H54 (cell line): ENCODE results near the gene ZNF684.
"Not testable (repeated sequence)": the region's sequence is repeated elsewhere in the genome, so short reads cannot be mapped to it uniquely, and the experiment has no call there.

Experiments
- DNase-seq: peaks from one replicate; pipeline ENCODE4 v3.0.0; 2011; ENCODE audit warnings: low spot score, mixed read lengths; ENCODE audit not compliant: insufficient read length
- FAIRE-seq: peaks from 3 replicates; lab custom pipeline; 2011; peaks lifted over from hg19 to GRCh38; lab: Jason Lieb, UNC
- POLR2A ChIP-seq: IDR thresholded peaks from 2 replicates; pipeline ENCODE4 v1.6.1; 2011; ENCODE audit warnings: low read depth, mild to moderate bottlenecking, low read length

The ZNF684 gene

DNA sequence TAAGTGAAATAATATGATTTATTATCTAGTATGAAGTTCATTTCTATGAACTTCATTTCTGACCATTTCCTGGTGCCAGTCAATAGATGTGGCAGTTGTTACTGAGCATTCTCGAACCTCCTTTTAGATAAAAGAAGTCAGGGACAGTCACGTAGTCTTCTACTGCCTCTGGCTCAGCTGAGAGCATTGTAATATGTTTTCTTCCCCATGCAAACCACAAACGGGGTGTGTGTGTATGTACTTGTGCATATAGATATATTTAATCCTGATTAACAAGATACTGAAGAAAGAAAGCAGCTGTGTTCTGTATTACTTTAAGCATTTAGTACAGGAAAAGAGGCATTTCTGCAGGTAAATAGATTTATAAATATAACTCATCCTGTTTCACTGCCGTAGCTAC, 21.6 kb downstream of the ZNF684 start:
- DNase-seq (no peak), FAIRE-seq (no peak)
- TF ChIP-seq POLR2A, result no peak

- FAIRE-seq, DNase-seq: not testable (repeated sequence)
Observed at GRCh38 chr1:40554807-40555206, 23.4 kb downstream of the ZNF684 start.

DNA sequence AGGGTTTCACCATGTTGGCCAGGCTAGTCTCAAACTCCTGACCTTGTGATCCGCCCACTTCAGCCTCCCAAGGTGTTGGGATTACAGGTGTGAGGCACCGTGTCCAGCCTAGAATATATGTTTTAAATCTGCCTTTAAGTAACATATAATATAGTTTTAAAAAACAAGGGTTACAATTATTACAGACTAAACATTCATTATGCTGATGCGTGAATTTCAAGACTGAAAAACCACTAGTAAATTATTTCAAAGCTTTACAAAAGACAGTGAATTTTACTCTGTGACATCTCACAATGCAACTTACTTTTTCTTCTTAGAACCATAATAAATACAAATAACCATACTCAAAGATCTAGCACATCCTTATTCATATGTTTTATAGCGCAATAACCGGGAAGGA, 24.7 kb downstream of the ZNF684 start:
- FAIRE-seq, result no peak
- TF ChIP-seq POLR2A, result no peak
- no peak for DNase-seq

DNA sequence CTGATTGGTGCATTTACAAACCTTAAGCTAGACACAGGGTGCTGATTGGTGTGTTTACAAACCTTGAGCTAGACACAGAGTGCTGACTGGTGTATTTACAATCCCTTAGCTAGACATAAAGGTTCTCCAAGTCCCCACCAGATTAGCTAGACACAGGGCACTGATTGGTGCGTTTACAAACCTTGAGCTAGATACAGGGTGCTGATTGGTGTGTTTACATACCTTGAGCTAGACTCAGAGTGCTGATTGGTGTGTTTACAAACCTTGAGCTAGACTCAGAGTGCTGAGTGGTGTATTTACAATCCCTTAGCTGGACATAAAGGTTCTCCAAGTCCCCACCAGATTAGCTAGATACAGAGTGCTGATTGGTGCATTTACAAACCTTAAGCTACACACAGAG, 26.8 kb downstream of the ZNF684 start:
- FAIRE-seq, DNase-seq: not testable (repeated sequence)

- FAIRE-seq, result no peak
- DNase-seq, result no peak
- TF ChIP-seq POLR2A, result no peak
Observed at GRCh38 chr1:40562185-40562584, 30.7 kb downstream of the ZNF684 start.

DNA sequence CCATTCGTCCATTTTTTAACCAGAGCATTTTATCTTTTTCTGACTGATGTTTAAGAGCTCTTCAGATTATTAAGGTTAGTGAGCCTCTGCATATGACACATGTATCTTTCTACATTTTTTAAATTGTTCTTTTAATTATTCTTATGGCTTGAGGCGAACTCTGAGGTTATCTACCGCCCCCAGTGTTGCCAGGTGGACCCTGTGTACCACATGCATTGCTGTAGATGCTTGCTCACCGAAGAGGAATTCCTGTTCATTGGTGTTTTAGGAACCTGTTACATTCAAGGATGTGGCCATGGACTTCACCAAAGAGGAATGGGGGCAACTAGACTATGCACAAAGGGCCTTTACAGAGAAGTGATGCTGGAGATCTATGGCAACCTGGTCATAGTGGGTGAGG, 31.8 kb downstream of the ZNF684 start:
- DNase-seq, result no peak
- no peak for FAIRE-seq
- TF ChIP-seq POLR2A, result no peak

DNA sequence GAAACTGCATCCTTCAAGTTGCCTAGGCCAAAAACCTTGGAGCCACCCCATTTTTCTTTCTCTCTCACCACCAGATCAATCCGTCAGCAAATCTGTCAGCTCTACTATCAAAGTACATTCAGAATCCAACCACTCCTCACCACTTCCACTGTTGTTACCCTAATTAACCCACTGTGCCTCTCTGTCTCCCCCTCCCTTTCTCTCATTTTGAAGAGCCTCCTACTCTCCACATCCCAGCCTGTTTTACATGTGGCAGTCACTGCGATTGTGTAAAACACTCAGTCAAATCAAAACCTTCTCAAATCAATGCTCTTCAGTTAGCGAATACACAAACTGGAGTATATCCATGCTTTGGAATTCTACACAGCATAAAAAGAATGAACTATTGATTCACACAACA, 33.1 kb downstream of the ZNF684 start:
- no peak for FAIRE-seq
- no peak for TF ChIP-seq POLR2A
- DNase-seq, result no peak

GRCh38 chr1:40564913-40565312, 33.5 kb downstream of the ZNF684 start:
- DNase-seq, result no peak
- no peak for TF ChIP-seq POLR2A
- no peak for FAIRE-seq

- TF ChIP-seq POLR2A, result no peak
- DNase-seq (no peak), FAIRE-seq (no peak)
Observed at GRCh38 chr1:40567825-40568224, 36.4 kb downstream of the ZNF684 start.

GRCh38 chr1:40574805-40575204, 43.4 kb downstream of the ZNF684 start:
- FAIRE-seq, result peak; percentile 68
- not testable (repeated sequence) for DNase-seq

DNA sequence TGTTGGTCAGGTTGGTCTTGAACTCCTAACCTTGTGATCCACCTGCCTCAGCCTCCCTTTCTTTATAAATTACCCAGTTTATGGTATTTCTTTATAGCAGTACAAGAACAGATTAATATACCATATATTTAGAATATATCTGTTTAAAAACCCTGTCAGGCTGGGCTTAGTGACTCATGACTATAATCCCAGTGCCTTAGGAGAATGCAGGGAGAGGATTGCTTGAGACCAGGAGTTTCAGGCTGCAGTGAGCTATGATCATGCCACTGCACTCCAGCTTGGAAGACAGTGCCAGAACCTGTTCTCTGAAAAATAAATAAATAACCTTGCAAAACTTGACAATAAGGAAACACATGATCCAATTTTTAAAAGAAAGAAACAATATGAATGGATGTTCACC, 43.9 kb downstream of the ZNF684 start:
- no peak for FAIRE-seq
- no peak for TF ChIP-seq POLR2A
- no peak for DNase-seq

DNA sequence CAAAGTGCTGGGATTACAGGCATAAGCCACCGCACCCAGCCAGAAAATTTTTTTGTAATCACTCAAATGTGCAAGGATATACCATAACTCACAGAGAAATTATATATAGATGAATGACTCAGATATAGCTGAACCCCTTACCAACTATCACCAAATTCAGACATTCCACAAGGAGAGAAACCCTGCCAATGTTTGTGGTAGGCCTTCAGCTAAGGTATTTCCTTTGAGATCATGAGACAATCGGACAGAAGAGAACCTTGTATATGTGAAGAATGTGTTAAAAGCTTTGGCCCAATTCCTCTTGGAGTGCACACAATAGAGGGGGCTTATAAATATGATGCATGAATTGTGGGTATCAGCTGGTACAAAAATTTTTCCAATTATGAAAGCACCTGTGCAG, 50.7 kb downstream of the ZNF684 start:
- no peak for FAIRE-seq
- no peak for DNase-seq
- no peak for TF ChIP-seq POLR2A

DNA sequence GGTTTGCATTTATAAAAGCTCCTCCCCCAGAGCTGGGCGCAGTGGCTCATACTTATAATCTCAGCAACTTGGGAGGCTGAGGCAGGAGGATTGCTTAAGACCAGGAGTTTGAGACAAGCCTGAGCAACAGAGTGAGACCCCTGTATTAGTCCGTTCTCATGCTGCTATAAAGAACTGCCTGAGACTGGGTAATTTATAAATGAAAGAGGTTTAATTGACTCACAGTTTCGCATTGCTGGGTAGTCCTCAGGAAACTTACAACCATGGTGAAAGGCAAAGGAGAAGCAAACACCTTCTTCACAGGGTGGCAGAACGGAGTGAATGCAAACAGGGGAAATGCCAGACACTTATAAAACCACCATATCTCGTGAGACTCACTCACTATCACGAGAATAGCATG, 52.5 kb downstream of the ZNF684 start:
- TF ChIP-seq POLR2A, result no peak
- DNase-seq (no peak), FAIRE-seq (no peak)

DNA sequence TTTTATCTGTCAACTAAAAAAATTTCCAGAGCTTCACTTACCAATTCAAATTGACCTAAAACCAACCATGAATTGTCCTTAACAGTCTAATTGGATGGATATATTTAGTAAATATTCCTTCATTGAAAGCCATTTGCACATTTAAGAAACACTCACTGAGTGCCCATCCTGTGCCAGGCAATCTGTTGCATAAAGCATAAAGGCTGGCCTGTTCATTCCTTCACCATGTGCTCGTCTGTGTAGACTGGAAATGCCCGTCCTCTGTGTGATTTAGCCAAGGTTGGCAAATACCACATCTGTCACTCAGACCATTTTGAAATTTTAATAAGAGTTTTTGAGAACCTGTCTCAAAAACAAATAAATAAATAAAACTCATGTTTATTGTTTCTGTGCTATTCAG, 57.1 kb downstream of the ZNF684 start:
- DNase-seq, result no peak
- no peak for TF ChIP-seq POLR2A
- no peak for FAIRE-seq

DNA sequence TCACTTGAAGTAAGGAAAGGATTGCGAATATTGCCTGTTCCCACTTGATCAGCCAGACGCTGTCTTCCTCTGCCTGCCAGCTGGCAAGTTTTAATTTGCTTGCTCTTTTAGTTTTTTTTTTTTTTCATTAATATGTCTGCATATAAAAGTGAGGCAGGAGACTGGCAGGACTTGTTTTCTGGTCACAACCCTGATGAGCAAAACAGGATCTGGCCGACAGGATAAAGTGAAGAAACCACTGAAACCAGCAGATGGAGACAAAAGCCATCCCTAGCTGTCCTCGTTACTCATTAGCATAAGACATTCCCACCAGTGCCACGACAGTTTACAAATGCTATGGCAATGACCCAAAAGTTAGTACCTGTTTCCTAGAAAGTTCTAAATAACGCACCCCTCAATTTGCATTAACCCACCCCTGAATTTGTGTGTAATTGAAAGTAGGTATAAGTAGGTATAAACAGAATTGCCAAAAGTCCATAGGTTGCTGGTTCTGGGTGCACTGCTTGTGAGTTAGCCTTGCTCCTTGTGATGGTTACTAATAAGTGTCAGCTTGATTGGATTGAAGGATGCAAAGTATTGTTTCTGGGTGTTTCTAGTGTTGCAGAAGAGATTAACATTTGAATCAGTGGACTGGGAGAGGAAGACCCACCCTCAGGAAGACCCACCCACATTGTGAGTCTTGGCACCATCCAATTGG, 60.8 kb downstream of the ZNF684 start:
- no peak for DNase-seq

GRCh38 chr1:40593449-40594186, 62.2 kb downstream of the ZNF684 start:
- no peak for TF ChIP-seq POLR2A

More for the DNA sequence above, 60.8 kb downstream of the ZNF684 start:
- no peak for TF ChIP-seq POLR2A
- FAIRE-seq, result no peak

More at GRCh38 chr1:40593449-40594186, 62.2 kb downstream of the ZNF684 start:
- no peak for FAIRE-seq
- no peak for DNase-seq
